Suprapubic skin (tissue), 4 donors: Measurements from ENCODE around the gene KRT71.
"Not testable (repeated sequence)": the region's sequence is repeated elsewhere in the genome, so short reads cannot be mapped to it uniquely, and the experiment has no call there.

ENCODE experiments used
- CTCF ChIP-seq, 2 donors: fragments of 200-600 bp in 1 of 2; fragments of 450-650 bp in 1 of 2; sonication (generic) in 1 of 2; IDR thresholded peaks; one replicate each; pipeline ENCODE4 v1.5.1; 2016 to 2019; ENCODE audit warnings: antibody characterized with exemption in 2 of 2, mild to moderate bottlenecking in 1 of 2, moderate library complexity in 1 of 2
- POLR2A ChIP-seq, 2 donors: fragments of 450-650 bp; IDR thresholded peaks; one replicate each; pipeline ENCODE4 v1.6.1; 2017; ENCODE audit warnings: antibody characterized with exemption in 2 of 2, mild to moderate bottlenecking in 2 of 2, moderate library complexity in 2 of 2
- POLR2AphosphoS5 ChIP-seq, 3 donors: sonication (generic); formaldehyde crosslinking; IDR thresholded peaks; one replicate each; pipeline ENCODE4 v1.6.1; 2017; ENCODE audit warnings: antibody characterized with exemption in 3 of 3

- TF ChIP-seq CTCF, POLR2AphosphoS5, POLR2A (IDR thresholded peaks at IDR 0.05): not testable (repeated sequence)
These were observed 41.3 kb upstream of the KRT71 start for GRCh38 chr12:52594237-52594636.
